TTC549 (cell line): Measurements from ENCODE around the gene FGF21.
"Not testable (repeated sequence)": the region's sequence is repeated elsewhere in the genome, so short reads cannot be mapped to it uniquely, and the experiment has no call there.

Experiments used
- FAIRE-seq: peaks from 2 replicates; lab custom pipeline; 2012; peaks lifted over from hg19 to GRCh38; lab: Jason Lieb, UNC

The FGF21 gene

GRCh38 chr19:48787331-48787730 is 32.0 kb downstream of the FGF21 start:
- not testable (repeated sequence) for FAIRE-seq

- no peak for FAIRE-seq
Observed at GRCh38 chr19:48793271-48793670, 37.9 kb downstream of the FGF21 start.

DNA sequence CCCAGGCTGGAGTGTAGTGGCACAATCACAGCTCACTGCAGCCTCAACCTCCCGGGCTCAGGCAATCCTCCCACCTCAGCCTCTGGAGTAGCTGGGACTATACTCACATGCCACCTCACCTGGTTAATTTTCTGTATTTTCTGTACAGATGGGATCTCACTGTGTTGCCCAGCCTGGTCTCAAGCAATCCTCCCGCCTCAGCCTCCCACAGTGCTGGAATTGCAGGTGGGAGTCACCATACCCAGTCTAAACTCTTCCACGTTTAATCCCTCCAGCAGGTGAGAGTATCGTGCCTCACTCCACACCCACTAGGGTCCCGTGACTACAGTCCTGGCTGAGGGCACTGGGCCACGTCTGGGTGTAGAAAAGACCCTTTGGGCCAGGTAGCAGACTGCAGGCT is 39.0 kb downstream of the FGF21 start:
- FAIRE-seq, result no peak

DNA sequence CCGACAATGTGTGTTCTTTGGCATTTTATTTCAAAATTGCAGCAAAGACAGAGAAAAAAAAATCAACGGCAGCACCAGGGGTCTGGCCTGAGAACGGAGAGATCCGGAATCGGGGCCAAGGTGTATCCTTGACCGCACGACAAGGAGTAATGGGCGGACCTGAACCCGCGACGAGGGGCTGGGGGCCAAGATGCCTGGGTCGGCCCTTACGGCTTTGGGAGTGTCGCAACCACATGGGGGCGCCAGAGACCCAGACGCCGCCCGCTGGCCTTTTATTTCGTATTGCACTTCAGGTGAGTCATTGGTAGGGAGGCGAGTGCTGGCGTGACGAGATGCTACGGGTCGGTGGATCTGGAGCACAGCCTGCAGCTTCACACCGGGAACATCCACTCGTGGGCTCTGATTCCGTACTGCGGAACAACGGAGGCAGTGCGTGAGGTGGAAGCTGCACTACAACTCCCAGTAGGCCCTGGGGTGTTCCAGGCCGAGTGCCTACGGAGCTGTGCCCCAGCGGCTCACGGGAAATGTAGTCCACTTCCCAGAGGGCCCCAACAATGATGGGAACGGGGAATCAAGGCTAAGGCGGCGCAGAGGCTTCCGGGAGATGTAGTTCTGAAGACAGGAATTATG is 39.8 kb downstream of the FGF21 start:
- FAIRE-seq, result peak; percentile 87

DNA sequence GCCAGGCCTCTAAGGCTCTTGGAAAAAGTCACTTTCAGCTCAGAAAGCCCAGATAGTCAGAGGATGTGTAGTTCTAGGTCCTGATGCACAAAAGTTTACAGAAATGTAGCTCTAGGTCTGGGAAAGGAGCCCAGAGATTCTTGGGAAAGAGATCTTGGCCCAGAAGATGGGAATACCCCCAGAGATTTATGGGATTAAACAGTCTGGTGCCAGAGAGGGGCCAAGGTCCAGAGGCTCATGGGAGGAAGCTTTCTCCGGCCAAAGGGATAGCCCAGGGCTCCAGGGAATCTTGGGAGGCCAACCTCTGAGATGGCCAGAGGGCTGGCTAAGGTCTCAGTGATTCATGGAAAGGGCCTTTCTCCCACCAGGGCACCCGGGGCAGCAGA is 40.4 kb downstream of the FGF21 start:
- FAIRE-seq, result no peak

DNA sequence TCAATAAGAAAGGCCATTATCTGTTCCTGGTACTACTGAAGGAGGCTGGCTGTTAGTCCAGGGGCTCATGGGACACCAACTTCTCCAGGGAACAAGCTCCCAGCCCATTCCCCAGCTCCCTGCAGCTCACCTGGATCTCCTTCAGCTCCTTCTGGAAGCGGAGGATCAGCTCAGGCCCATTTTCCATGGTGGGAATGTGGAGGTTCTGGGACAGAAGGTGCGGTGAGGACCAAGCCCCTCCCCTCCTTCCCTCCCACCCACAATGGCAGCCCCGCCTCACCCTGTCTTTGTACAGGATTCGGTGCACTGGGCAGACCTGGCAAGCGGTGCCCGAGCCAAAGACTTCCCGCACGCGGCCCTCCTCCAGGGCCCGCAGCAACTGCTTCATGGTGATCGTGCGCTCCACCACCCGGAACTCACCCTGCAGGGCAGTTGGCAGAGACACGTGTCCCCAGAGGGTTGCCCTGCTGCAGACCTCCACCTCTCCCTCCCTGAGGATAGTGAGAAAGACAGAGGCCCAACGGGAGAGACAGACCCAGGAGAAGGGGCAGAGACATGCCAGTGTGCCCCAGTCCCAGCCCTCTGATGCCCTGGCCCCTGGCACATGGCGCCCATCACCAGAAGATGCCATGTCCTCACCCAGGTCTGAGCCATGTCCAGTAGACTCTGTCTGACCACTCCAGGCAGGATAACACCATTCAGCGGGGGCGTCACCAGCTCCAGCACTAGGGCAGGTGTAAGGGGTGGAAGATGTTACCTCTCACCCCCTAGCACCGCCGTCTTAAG is 41.2 kb downstream of the FGF21 start:
- no peak for FAIRE-seq

GRCh38 chr19:48797103-48797502 is 41.8 kb downstream of the FGF21 start:
- no peak for FAIRE-seq

DNA sequence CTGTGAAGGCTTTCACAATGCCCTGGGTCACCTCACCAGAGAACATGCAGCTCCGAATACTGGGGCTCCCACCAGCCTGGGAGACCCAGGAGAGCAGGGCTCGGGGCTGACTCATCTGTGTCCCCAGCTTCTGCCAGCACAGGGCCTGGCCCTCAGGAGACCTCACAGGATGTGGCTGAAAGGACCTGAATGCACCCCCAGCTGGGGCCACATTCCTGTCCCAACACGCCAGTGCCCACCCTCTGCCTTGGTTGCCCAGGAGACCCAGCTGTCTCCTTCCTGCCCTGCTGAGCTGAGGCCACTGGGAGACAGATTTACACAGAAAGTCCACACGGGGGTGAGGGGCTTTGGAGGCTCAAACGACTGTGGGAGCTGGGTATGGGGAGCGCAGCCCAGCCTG is 43.6 kb downstream of the FGF21 start:
- no peak for FAIRE-seq

DNA sequence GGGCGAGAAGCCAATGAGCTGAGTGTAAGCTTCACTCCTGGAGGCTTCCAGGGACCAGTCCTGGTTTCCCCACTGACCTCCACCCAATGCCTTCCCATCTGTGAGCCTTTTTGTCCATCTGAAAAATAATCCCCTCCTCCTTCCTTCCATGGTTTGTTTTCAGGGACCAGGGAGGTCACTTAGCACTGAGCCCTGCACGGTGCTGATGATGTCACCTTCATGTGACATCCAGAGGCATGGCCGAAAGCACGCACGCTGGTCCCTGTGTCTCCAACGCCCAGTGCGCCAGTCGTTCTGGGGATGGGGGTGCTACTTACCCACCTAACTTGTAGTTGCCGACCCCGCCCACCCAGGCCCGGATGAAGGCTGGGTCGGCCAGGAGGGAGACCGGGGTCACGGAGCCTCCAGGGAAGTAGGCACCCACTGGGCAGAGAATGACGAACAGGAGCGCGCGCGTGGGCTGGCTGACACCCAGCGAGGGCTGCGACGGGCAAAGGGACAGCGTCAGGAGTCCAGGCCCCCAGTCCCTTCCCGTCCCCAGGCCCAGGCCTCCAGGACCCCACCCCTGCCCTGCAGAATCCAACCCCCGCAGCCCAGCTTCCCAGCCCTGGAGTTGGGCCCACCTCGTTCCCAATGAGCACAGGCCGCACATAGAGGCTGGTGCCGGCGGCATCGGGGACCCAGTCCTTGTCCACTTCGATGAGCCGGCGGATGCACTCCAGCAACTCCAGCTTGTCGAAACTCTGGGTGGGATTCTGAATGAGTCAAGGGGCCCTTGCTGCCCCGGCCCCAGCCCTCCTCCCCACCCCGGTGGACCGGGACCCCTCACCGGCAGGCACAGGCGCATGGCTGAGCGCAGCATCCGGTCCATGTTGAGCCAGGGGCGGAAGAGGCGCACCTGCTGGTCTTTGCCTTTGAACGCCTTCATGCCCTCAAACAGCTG is 44.3 kb downstream of the FGF21 start:
- FAIRE-seq, result no peak

DNA sequence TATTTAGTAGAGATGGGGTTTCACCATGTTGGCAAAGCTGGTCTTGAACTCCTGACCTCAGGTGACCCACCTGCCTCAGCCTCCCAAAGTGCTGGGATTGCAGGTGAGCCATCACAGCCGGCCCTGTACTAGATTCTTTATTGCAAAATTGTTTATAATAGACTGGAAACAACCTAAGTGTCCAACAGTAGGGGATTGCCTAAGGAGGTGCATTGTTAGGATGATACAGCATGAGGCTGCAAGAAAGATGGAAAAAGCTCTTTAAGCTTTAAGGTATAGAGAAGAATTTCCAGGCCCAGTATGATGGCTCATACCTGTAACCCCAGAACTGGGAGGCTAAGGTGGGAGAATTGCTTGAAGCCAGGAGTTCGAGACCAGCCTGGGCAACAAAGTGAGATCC is 47.3 kb downstream of the FGF21 start:
- no peak for FAIRE-seq

DNA sequence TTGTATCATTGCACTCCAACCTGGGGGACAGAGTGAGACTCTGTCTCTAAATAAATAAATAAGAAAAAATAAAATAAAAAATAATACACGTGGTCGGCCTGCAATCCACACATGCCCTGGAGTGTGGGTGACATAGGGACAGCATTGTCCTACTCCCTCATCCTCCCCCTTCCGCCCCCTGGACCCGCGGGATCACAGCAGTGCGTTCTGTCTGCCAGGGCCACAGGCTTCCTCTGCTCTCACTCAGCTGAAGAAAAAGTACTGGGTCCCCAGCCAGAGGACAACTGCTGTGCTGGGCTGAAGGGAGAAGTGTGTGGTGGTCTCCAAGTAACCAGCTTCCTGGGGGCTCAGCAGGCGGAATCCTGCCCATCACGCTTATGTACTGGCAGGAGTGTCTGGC is 49.2 kb downstream of the FGF21 start:
- no peak for FAIRE-seq

DNA sequence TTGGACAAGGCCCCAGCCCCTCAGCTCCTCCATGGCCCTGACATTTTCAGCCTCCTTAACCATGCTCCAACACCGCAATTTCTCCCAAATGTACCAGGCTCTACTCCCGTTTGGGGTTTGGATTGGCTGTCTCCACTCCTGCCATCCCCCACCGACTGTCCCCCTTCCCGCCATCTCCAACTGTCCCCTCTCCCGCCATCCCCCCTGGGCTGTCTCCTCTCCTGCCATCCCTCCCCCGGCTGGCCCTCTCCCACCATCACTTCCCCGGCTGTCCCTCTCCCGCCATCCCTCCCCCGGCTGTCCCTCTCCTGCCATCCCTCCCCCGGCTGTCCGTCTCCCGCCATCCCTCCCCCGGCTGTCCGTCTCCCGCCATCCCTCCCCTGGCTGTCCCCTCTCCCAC is 50.1 kb downstream of the FGF21 start:
- FAIRE-seq, result no peak

- no peak for FAIRE-seq
Observed at GRCh38 chr19:48806518-48806817, 51.1 kb downstream of the FGF21 start.

- no peak for FAIRE-seq
Observed at GRCh38 chr19:48806818-48807589, 51.7 kb downstream of the FGF21 start.

DNA sequence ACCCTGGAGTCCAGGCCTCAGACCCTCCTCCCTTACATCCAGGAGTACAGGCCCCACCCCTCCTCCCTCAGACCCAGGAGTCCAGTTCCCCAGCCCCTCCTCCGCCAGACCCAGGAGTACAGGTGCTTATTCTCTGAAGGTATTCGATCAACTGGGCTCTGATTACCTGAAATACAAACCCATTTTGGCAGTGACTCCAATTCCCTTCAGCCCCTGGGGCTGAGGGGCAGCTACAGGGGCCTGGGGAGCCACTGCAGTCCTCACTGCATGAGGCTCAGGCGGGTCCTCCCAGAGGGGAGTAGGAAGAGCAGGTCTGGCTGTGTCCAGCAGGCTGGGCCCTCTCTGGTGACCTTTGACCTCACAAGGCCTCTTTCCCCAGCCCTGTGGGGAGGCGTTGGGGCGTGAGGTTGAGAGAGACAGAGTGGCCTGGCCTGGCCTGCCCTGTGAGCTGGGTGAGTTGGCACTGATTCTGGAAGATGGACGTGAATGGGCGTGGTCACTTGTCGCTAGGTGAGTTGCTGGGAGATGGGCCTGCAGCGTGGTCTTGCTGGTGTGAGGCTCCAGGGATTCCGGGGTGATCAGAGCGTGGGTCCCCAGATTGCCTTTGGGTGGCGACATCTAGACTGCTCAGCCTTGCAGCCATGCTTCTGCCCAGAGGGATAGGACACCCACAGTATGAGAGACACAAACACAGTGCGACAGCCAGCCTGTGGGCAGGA is 52.4 kb downstream of the FGF21 start:
- FAIRE-seq, result no peak
